ENCODE results near the gene CZIB. TPM values are rescaled to one million over a fixed set of nuclear protein-coding genes. Genes with fewer than 3 reads are reported as not detected.
A peak's percentile ranks its signal among the peaks of the same experiment; 100 is the strongest.

CZIB gene
- total RNA-seq (2021; ENCODE audit: unreplicated experiment) (43.1 TPM), Bru-seq, nascent RNA (percentile 83 among the genes with signal in this experiment), BruChase-seq, experiment 1, labeled RNA remaining after a 6-hour chase (percentile 89 among the genes with signal in this experiment), BruChase-seq, experiment 2, labeled RNA remaining after a 2-hour chase (percentile 91 among the genes with signal in this experiment)
- 30.5 and 38.8 TPM in 2 replicates for polyA plus RNA-seq (2012)
- long read RNA-seq, transcript C1orf123-201 (8 exons, 1,085 nt) = major isoform, 21 of 53 reads
- long read RNA-seq, partial matches to known transcripts = 8 of 53 reads
- long read RNA-seq, other reads (novel, unspliced or antisense) = 13 of 53 reads

DNA sequence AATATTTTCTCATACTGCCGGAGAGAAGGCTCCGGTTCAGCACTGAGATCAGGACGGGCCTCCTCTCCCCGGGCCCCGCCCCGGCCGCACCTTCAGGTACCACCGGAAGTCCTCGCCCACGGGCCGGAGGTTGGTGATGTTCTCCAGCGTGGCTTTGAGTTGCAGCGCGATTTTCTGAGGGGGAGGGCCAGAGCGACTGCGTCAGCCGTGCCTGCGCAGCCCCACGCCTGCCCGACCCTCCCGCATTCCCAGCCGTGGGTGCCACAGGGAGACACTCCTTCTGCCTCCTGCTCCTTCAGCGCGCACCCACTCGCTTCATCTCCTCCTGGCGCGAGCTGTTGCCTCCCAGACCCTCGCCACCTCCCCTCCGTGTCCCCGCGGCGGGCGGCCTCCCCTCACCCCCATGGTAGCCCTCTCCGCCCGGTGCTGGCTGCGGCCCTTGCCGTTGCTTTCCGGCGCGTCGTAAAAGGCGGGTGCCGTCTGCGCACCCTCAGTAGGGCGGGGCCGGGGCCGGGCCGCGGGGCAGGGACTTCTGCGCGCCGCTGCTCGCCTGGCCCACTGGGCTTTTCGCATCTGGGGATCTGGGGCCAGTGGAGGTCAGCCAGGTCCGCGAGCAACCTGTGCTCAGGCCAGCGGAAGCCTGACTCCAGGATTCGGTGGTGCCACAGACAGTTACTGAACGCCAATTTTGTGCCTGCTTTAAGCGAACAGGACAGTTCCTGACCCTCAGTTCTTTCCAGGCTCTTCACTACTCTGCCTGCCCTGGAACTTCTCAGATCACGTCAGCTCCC is at the start of gene CZIB:
Gene CZIB (minus strand): TSS at position 464 of the 791 bp plus-strand sequence. CDS start 59 bp downstream, at position 405.
- Histone ChIP-seq H3K36me3 (ENCODE audit: control insufficient read depth in 1 of 2, insufficient read depth in 2 of 2, low read length in 2 of 2) (peaks cover 0 to 8% of the 10 kb centered on the region in 2 experiments; a peak in 1 of 4 replicates), H3K4me3 (replicated peaks in 1 of 2; ENCODE audit: low read depth in 1 of 2, low read length in 2 of 2) (peak within 1 kb of the TSS; percentile 75 to 85), H4K20me1 (ENCODE audit: insufficient read depth) (no peaks in the 10 kb centered on the region), H3K9ac (ENCODE audit: low read length) (peak within 1 kb of the TSS; percentile 76), H3K4me1 (ENCODE audit: control insufficient read depth in 1 of 2, insufficient read depth in 2 of 2, low read length in 2 of 2) (peaks cover 9 to 18% of the 10 kb centered on the region in 2 experiments; a peak in 3 of 4 replicates), H3K79me2 (ENCODE audit: insufficient read depth, low read length) (peaks cover 12% of the 10 kb centered on the region), H3K4me2 (ENCODE audit: low read length) (peak within 1 kb of the TSS; percentile 82), H2AFZ (ENCODE audit: low read depth, low read length, poor library complexity, severe bottlenecking) (no peak within 1 kb of the TSS), H3K27me3 (ENCODE audit: insufficient read depth, low read length) (no peaks in the 10 kb centered on the region), H3K9me3 (ENCODE audit: control insufficient read depth in 1 of 2, insufficient read depth in 1 of 2, low read depth in 1 of 2, low read length in 2 of 2) (no peaks in the 10 kb centered on the region), H3K27ac (ENCODE audit: low read depth, low read length) (peak within 1 kb of the TSS; percentile 75), H3K9me2 (ENCODE audit: insufficient read depth) (no peaks in the 10 kb centered on the region)
- RAD21 ChIA-PET (ENCODE audit: low non-redundant PET in 1 of 2, low total read pairs in 2 of 2, uncharacterized antibody in 2 of 2, unreplicated experiment in 2 of 2) = no interaction called here
- DNase-seq (ENCODE audit: low read depth, low spot score) (peak; percentile 92), ATAC-seq (peak; percentile 95)
- BruUV-seq (replicated peaks) = no TSS peak
- intact Hi-C loops (cut with micrococcal nuclease) = no loop called here
- POLR2A ChIA-PET = interaction anchor here (2.0 kb wide), 1 partner anchor 18 kb away, joined by 6 read pairs; the partner anchor contains the start of gene MAGOH
- CTCF ChIA-PET = no interaction called here
- no peak for TF ChIP-seq ATF3 (IDR thresholded peaks at IDR 0.05)
- TF ChIP-seq, protein P1, sequence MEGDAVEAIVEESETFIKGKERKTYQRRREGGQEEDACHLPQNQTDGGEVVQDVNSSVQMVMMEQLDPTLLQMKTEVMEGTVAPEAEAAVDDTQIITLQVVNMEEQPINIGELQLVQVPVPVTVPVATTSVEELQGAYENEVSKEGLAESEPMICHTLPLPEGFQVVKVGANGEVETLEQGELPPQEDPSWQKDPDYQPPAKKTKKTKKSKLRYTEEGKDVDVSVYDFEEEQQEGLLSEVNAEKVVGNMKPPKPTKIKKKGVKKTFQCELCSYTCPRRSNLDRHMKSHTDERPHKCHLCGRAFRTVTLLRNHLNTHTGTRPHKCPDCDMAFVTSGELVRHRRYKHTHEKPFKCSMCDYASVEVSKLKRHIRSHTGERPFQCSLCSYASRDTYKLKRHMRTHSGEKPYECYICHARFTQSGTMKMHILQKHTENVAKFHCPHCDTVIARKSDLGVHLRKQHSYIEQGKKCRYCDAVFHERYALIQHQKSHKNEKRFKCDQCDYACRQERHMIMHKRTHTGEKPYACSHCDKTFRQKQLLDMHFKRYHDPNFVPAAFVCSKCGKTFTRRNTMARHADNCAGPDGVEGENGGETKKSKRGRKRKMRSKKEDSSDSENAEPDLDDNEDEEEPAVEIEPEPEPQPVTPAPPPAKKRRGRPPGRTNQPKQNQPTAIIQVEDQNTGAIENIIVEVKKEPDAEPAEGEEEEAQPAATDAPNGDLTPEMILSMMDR (IDR thresholded peaks at IDR 0.05 in 2 of 3, conservative IDR thresholded peaks at IDR 0.05 in 1 of 3; ENCODE audit: borderline replicate concordance in 1 of 3, insufficient read depth in 1 of 3, low read depth in 2 of 3, low read length in 2 of 3) = no peak
- TF ChIP-seq CEBPB (IDR thresholded peaks at IDR 0.05; ENCODE audit: low read depth) = no peak
- peak; percentile 52 for TF ChIP-seq SP1 (IDR thresholded peaks at IDR 0.05; ENCODE audit: low read depth)
- TF ChIP-seq JUND (IDR thresholded peaks at IDR 0.05) = peak; percentile 33; the same call in 1 of the 2 replicates
- no peak for TF ChIP-seq EZH2phosphoT487 (IDR thresholded peaks at IDR 0.05; ENCODE audit: borderline replicate concordance)
- TF ChIP-seq YY1 (IDR thresholded peaks at IDR 0.05; ENCODE audit: extremely low read depth, insufficient replicate concordance, low read depth, low read length) = peak; percentile 40
- TF ChIP-seq ZFX (IDR thresholded peaks at IDR 0.05) = peak; percentile 93
- TF ChIP-seq, protein P2, sequence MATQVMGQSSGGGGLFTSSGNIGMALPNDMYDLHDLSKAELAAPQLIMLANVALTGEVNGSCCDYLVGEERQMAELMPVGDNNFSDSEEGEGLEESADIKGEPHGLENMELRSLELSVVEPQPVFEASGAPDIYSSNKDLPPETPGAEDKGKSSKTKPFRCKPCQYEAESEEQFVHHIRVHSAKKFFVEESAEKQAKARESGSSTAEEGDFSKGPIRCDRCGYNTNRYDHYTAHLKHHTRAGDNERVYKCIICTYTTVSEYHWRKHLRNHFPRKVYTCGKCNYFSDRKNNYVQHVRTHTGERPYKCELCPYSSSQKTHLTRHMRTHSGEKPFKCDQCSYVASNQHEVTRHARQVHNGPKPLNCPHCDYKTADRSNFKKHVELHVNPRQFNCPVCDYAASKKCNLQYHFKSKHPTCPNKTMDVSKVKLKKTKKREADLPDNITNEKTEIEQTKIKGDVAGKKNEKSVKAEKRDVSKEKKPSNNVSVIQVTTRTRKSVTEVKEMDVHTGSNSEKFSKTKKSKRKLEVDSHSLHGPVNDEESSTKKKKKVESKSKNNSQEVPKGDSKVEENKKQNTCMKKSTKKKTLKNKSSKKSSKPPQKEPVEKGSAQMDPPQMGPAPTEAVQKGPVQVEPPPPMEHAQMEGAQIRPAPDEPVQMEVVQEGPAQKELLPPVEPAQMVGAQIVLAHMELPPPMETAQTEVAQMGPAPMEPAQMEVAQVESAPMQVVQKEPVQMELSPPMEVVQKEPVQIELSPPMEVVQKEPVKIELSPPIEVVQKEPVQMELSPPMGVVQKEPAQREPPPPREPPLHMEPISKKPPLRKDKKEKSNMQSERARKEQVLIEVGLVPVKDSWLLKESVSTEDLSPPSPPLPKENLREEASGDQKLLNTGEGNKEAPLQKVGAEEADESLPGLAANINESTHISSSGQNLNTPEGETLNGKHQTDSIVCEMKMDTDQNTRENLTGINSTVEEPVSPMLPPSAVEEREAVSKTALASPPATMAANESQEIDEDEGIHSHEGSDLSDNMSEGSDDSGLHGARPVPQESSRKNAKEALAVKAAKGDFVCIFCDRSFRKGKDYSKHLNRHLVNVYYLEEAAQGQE (IDR thresholded peaks at IDR 0.05; ENCODE audit: low read depth) = no peak
- TF ChIP-seq SIN3A (IDR thresholded peaks at IDR 0.05; ENCODE audit: low read depth) = peak; percentile 99
- peak; percentile 64; the same call in 1 of the 2 replicates for TF ChIP-seq CBX3 (IDR thresholded peaks at IDR 0.05; ENCODE audit: low read depth)
- peak; percentile 95 for TF ChIP-seq EGR1 (IDR thresholded peaks at IDR 0.05; ENCODE audit: low read depth)
- no peak for TF ChIP-seq ZBTB33 (IDR thresholded peaks at IDR 0.05; ENCODE audit: extremely low read depth, insufficient replicate concordance, low read length)
- TF ChIP-seq TCF7L2 (IDR thresholded peaks at IDR 0.05; ENCODE audit: borderline replicate concordance, extremely low read depth, insufficient read depth, insufficient read length) = peak; percentile 17
- TF ChIP-seq SRF (IDR thresholded peaks at IDR 0.05; ENCODE audit: low read depth) = no peak
- peak; percentile 92 for TF ChIP-seq MAX (IDR thresholded peaks at IDR 0.05)

All from HCT116 (cell line).